ENCODE measurements around the gene LASP1NB.

Gene LASP1NB

GRCh38 chr17:38892083-38892482 is 33.3 kb upstream of the LASP1NB start:
- no peaks in the 10 kb centered on the region for H3K27me3 Mint-ChIP-seq
- ATAC-seq = peak; percentile 72
- H3K36me3 Mint-ChIP-seq = peaks cover 49% of the 10 kb centered on the region
- H3K27ac Mint-ChIP-seq = peak overlapping the region; percentile 86
- H3K4me1 Mint-ChIP-seq = peaks cover 55% of the 10 kb centered on the region
- no peak overlapping the region for H3K4me3 Mint-ChIP-seq
- no peaks in the 10 kb centered on the region for H3K9me3 Mint-ChIP-seq

- Mint-ChIP-seq H3K27me3 (no peaks in the 10 kb centered on the region), H3K9me3 (no peaks in the 10 kb centered on the region), H3K36me3 (peaks cover 52% of the 10 kb centered on the region), H3K27ac (peak overlapping the region; percentile 86), H3K4me1 (peaks cover 55% of the 10 kb centered on the region), H3K4me3 (no peak overlapping the region)
- ATAC-seq = no peak
Measured at GRCh38 chr17:38892620-38893019, 32.8 kb upstream of the LASP1NB start.

- Mint-ChIP-seq H3K4me3 (no peak overlapping the region), H3K9me3 (no peaks in the 10 kb centered on the region), H3K27ac (peak overlapping the region; percentile 86), H3K27me3 (no peaks in the 10 kb centered on the region), H3K36me3 (peaks cover 55% of the 10 kb centered on the region), H3K4me1 (peaks cover 57% of the 10 kb centered on the region)
- no peak for ATAC-seq
Measured at GRCh38 chr17:38893113-38893512, 32.3 kb upstream of the LASP1NB start.

- ATAC-seq = no peak
- Mint-ChIP-seq H3K27ac (peak overlapping the region; percentile 86), H3K27me3 (no peaks in the 10 kb centered on the region), H3K4me1 (peaks cover 62% of the 10 kb centered on the region), H3K4me3 (no peak overlapping the region), H3K9me3 (no peaks in the 10 kb centered on the region), H3K36me3 (peaks cover 55% of the 10 kb centered on the region)
Measured at GRCh38 chr17:38893607-38894006, 31.8 kb upstream of the LASP1NB start.

- Mint-ChIP-seq H3K27me3 (no peaks in the 10 kb centered on the region), H3K27ac (peak overlapping the region; percentile 86), H3K36me3 (peaks cover 55% of the 10 kb centered on the region), H3K9me3 (no peaks in the 10 kb centered on the region), H3K4me1 (peaks cover 68% of the 10 kb centered on the region), H3K4me3 (no peak overlapping the region)
- no peak for ATAC-seq
Measured at GRCh38 chr17:38894276-38894675, 31.1 kb upstream of the LASP1NB start.

- no peak overlapping the region for H3K4me3 Mint-ChIP-seq
- peaks cover 51% of the 10 kb centered on the region for H3K36me3 Mint-ChIP-seq
- no peaks in the 10 kb centered on the region for H3K9me3 Mint-ChIP-seq
- no peak for ATAC-seq
- H3K27ac Mint-ChIP-seq = peak overlapping the region; percentile 46
- H3K27me3 Mint-ChIP-seq = no peaks in the 10 kb centered on the region
- H3K4me1 Mint-ChIP-seq = peaks cover 57% of the 10 kb centered on the region
Measured at GRCh38 chr17:38896346-38896954, 29.0 kb upstream of the LASP1NB start.

GRCh38 chr17:38897176-38897575 is 28.2 kb upstream of the LASP1NB start:
- no peak for ATAC-seq
- H3K27me3 Mint-ChIP-seq = no peaks in the 10 kb centered on the region
- peaks cover 44% of the 10 kb centered on the region for H3K36me3 Mint-ChIP-seq
- H3K9me3 Mint-ChIP-seq = no peaks in the 10 kb centered on the region
- H3K27ac Mint-ChIP-seq = peak overlapping the region; percentile 91
- no peak overlapping the region for H3K4me3 Mint-ChIP-seq
- H3K4me1 Mint-ChIP-seq = peaks cover 50% of the 10 kb centered on the region

- peak overlapping the region; percentile 63 for H3K4me3 Mint-ChIP-seq
- no peaks in the 10 kb centered on the region for H3K9me3 Mint-ChIP-seq
- peaks cover 38% of the 10 kb centered on the region for H3K36me3 Mint-ChIP-seq
- H3K27ac Mint-ChIP-seq = peak overlapping the region; percentile 91
- H3K4me1 Mint-ChIP-seq = peaks cover 44% of the 10 kb centered on the region
- no peaks in the 10 kb centered on the region for H3K27me3 Mint-ChIP-seq
- ATAC-seq = no peak
Measured at GRCh38 chr17:38897671-38898290, 27.6 kb upstream of the LASP1NB start.

GRCh38 chr17:38898291-38898679 is 27.1 kb upstream of the LASP1NB start:
- peaks cover 41% of the 10 kb centered on the region for H3K36me3 Mint-ChIP-seq
- H3K4me3 Mint-ChIP-seq = peak overlapping the region; percentile 63
- peak overlapping the region; percentile 91 for H3K27ac Mint-ChIP-seq
- no peaks in the 10 kb centered on the region for H3K27me3 Mint-ChIP-seq
- no peaks in the 10 kb centered on the region for H3K9me3 Mint-ChIP-seq
- ATAC-seq = peak; percentile 44
- H3K4me1 Mint-ChIP-seq = peaks cover 39% of the 10 kb centered on the region

- no peaks in the 10 kb centered on the region for H3K27me3 Mint-ChIP-seq
- peaks cover 42% of the 10 kb centered on the region for H3K36me3 Mint-ChIP-seq
- no peaks in the 10 kb centered on the region for H3K9me3 Mint-ChIP-seq
- peak overlapping the region; percentile 91 for H3K27ac Mint-ChIP-seq
- peaks cover 33% of the 10 kb centered on the region for H3K4me1 Mint-ChIP-seq
- peak overlapping the region; percentile 63 for H3K4me3 Mint-ChIP-seq
- ATAC-seq = peak; percentile 96
Measured at GRCh38 chr17:38898812-38899348, 26.5 kb upstream of the LASP1NB start.

- peaks cover 28% of the 10 kb centered on the region for H3K4me1 Mint-ChIP-seq
- H3K27me3 Mint-ChIP-seq = no peaks in the 10 kb centered on the region
- peaks cover 36% of the 10 kb centered on the region for H3K36me3 Mint-ChIP-seq
- peak overlapping the region; percentile 91 for H3K27ac Mint-ChIP-seq
- no peaks in the 10 kb centered on the region for H3K9me3 Mint-ChIP-seq
- peak; percentile 37 for ATAC-seq
- peak overlapping the region; percentile 63 for H3K4me3 Mint-ChIP-seq
Measured at GRCh38 chr17:38899421-38899820, 26.0 kb upstream of the LASP1NB start.

GRCh38 chr17:38900978-38901656 is 24.3 kb upstream of the LASP1NB start:
- no peak for ATAC-seq
- no peaks in the 10 kb centered on the region for H3K27me3 Mint-ChIP-seq
- H3K9me3 Mint-ChIP-seq = no peaks in the 10 kb centered on the region
- no peak overlapping the region for H3K27ac Mint-ChIP-seq
- H3K4me3 Mint-ChIP-seq = no peak overlapping the region
- H3K4me1 Mint-ChIP-seq = peaks cover 41% of the 10 kb centered on the region
- H3K36me3 Mint-ChIP-seq = peaks cover 26% of the 10 kb centered on the region

- no peak for ATAC-seq
- Mint-ChIP-seq H3K27me3 (no peaks in the 10 kb centered on the region), H3K27ac (peak overlapping the region; percentile 32), H3K4me1 (peaks cover 50% of the 10 kb centered on the region), H3K9me3 (no peaks in the 10 kb centered on the region), H3K36me3 (peaks cover 16% of the 10 kb centered on the region), H3K4me3 (no peak overlapping the region)
Measured at GRCh38 chr17:38903404-38903803, 22.0 kb upstream of the LASP1NB start.

- Mint-ChIP-seq H3K27ac (no peak overlapping the region), H3K36me3 (peaks cover 16% of the 10 kb centered on the region), H3K27me3 (no peaks in the 10 kb centered on the region), H3K4me3 (no peak overlapping the region), H3K4me1 (peaks cover 46% of the 10 kb centered on the region), H3K9me3 (no peaks in the 10 kb centered on the region)
- no peak for ATAC-seq
Measured at GRCh38 chr17:38904892-38905291, 20.5 kb upstream of the LASP1NB start.

GRCh38 chr17:38905375-38905774 is 20.0 kb upstream of the LASP1NB start:
- peaks cover 16% of the 10 kb centered on the region for H3K36me3 Mint-ChIP-seq
- peak overlapping the region; percentile 59 for H3K27ac Mint-ChIP-seq
- no peak overlapping the region for H3K4me3 Mint-ChIP-seq
- ATAC-seq = no peak
- no peaks in the 10 kb centered on the region for H3K9me3 Mint-ChIP-seq
- H3K27me3 Mint-ChIP-seq = no peaks in the 10 kb centered on the region
- H3K4me1 Mint-ChIP-seq = peaks cover 46% of the 10 kb centered on the region

Measured in stimulated activated memory B cell treated with anti-CD40 and anti-IgM and Interleukin-4, amounts not matched to agents 10 μg/mL and 1 μg/mL and 100 μg/mL, for 72 hours (primary cell).